Mesothelial cell of epicardium (in vitro differentiated cells): ENCODE measurements around the gene DIPK1A. TPM values are rescaled to one million over a fixed set of nuclear protein-coding genes. Genes with fewer than 3 reads are reported as not detected.

Source experiments
- DNase-seq, 2 experiments: peaks; one replicate each; pipeline ENCODE4 v3.0.0; 2021; ENCODE audit warnings: low spot score in 2 of 2; ENCODE audit not compliant: unreplicated experiment in 2 of 2
- H3K27ac Mint-ChIP-seq: 2 replicates; pipeline ENCODE4 v1.8.0; 2021; ENCODE audit warnings: mixed read lengths
- H3K27me3 Mint-ChIP-seq: 2 replicates; pipeline ENCODE4 v1.8.0; 2021; ENCODE audit warnings: low read depth, mixed read lengths
- H3K36me3 Mint-ChIP-seq: 2 replicates; pipeline ENCODE4 v1.8.0; 2021; ENCODE audit warnings: mixed read lengths
- H3K4me1 Mint-ChIP-seq: 2 replicates; pipeline ENCODE4 v1.8.0; 2021; ENCODE audit warnings: mixed read lengths
- H3K4me3 Mint-ChIP-seq: 2 replicates; pipeline ENCODE4 v1.8.0; 2021; ENCODE audit warnings: mild to moderate bottlenecking, moderate library complexity, mixed read lengths
- H3K9me3 Mint-ChIP-seq: 2 replicates; pipeline ENCODE4 v1.8.0; 2021; ENCODE audit warnings: mixed read lengths
- CTCF ChIP-seq: fragments of 200-600 bp; sonication (generic); IDR thresholded peaks from one replicate; pipeline ENCODE4 v1.5.0; 2021; ENCODE audit warnings: antibody characterized with exemption; ENCODE audit not compliant: unreplicated experiment
- total RNA-seq: library from RNA; stranded (reverse); gene quantifications from 3 replicates; pipeline ENCODE4 v1.2.1, GENCODE V29; 2021

Gene DIPK1A
- total RNA-seq, 1 donor from 2014 or later = 12.3 TPM

- peaks cover 5% of the 10 kb centered on the region for H3K4me1 Mint-ChIP-seq
- H3K27me3 Mint-ChIP-seq = no peaks in the 10 kb centered on the region
- no peak for DNase-seq
- H3K36me3 Mint-ChIP-seq = peaks cover 7% of the 10 kb centered on the region
- no peaks in the 10 kb centered on the region for H3K9me3 Mint-ChIP-seq
- H3K27ac Mint-ChIP-seq = no peak overlapping the region
- TF ChIP-seq CTCF = no peak
- H3K4me3 Mint-ChIP-seq = no peak overlapping the region
Measured at GRCh38 chr1:92879316-92879968, 81.8 kb downstream of the DIPK1A start.

- Mint-ChIP-seq H3K9me3 (no peaks in the 10 kb centered on the region), H3K4me3 (no peak overlapping the region), H3K4me1 (peaks cover 5% of the 10 kb centered on the region), H3K27me3 (no peaks in the 10 kb centered on the region), H3K27ac (no peak overlapping the region), H3K36me3 (peaks cover 17% of the 10 kb centered on the region)
- TF ChIP-seq CTCF = no peak
- no peak for DNase-seq
Measured at GRCh38 chr1:92877792-92878191, 83.5 kb downstream of the DIPK1A start.

- Mint-ChIP-seq H3K4me3 (no peak overlapping the region), H3K4me1 (peaks cover 5% of the 10 kb centered on the region), H3K27me3 (no peaks in the 10 kb centered on the region), H3K27ac (no peak overlapping the region), H3K36me3 (peaks cover 23% of the 10 kb centered on the region), H3K9me3 (peaks cover 4% of the 10 kb centered on the region)
- TF ChIP-seq CTCF = no peak
- no peak for DNase-seq
Measured at GRCh38 chr1:92877081-92877711, 84.1 kb downstream of the DIPK1A start.

GRCh38 chr1:92876351-92876750 lies 84.9 kb downstream of the DIPK1A start:
- no peak for TF ChIP-seq CTCF
- DNase-seq = no peak
- H3K9me3 Mint-ChIP-seq = peaks cover 4% of the 10 kb centered on the region
- H3K27ac Mint-ChIP-seq = no peak overlapping the region
- H3K27me3 Mint-ChIP-seq = no peaks in the 10 kb centered on the region
- peaks cover 5% of the 10 kb centered on the region for H3K4me1 Mint-ChIP-seq
- H3K4me3 Mint-ChIP-seq = no peak overlapping the region
- peaks cover 26% of the 10 kb centered on the region for H3K36me3 Mint-ChIP-seq

GRCh38 chr1:92874987-92875386 lies 86.3 kb downstream of the DIPK1A start:
- H3K27ac Mint-ChIP-seq = no peak overlapping the region
- no peak overlapping the region for H3K4me3 Mint-ChIP-seq
- no peaks in the 10 kb centered on the region for H3K27me3 Mint-ChIP-seq
- peaks cover 5% of the 10 kb centered on the region for H3K4me1 Mint-ChIP-seq
- peaks cover 26% of the 10 kb centered on the region for H3K36me3 Mint-ChIP-seq
- DNase-seq = no peak
- TF ChIP-seq CTCF = no peak
- peaks cover 4% of the 10 kb centered on the region for H3K9me3 Mint-ChIP-seq
